ENCODE results near the gene PLPPR4. TPM values are rescaled to one million over a fixed set of nuclear protein-coding genes. Genes with fewer than 3 reads are reported as not detected.
"Not testable (repeated sequence)": the region's sequence is repeated elsewhere in the genome, so short reads cannot be mapped to it uniquely, and the experiment has no call there.

The PLPPR4 gene
- total RNA-seq, 2 donors from 2014 or later, result 0.37 to 0.51 TPM

- no peaks in the 10 kb centered on the region for H3K36me3 ChIP-seq
- H3K4me3 ChIP-seq, result no peak overlapping the region
- peaks cover 0 to 9% of the 10 kb centered on the region in 2 donors for H3K9me3 ChIP-seq
- TF ChIP-seq CTCF (IDR thresholded peaks at IDR 0.05), result no peak
- DNase-seq (ENCODE audit: low spot score), result no peak
- H3K27ac ChIP-seq, result no peak overlapping the region
- H3K27me3 ChIP-seq, result no peaks in the 10 kb centered on the region
- H3K4me1 ChIP-seq, result no peaks in the 10 kb centered on the region
Observed at GRCh38 chr1:99250728-99251127, 13.6 kb upstream of the PLPPR4 start.

GRCh38 chr1:99251308-99251707 is 13.0 kb upstream of the PLPPR4 start:
- Histone ChIP-seq H3K27ac (no peak overlapping the region), H3K4me3 (no peak overlapping the region), H3K9me3 (peaks cover 0 to 3% of the 10 kb centered on the region in 2 donors), H3K4me1 (no peaks in the 10 kb centered on the region), H3K36me3 (no peaks in the 10 kb centered on the region), H3K27me3 (no peaks in the 10 kb centered on the region)
- no peak for DNase-seq (ENCODE audit: low spot score)
- TF ChIP-seq CTCF (IDR thresholded peaks at IDR 0.05), result no peak

DNA sequence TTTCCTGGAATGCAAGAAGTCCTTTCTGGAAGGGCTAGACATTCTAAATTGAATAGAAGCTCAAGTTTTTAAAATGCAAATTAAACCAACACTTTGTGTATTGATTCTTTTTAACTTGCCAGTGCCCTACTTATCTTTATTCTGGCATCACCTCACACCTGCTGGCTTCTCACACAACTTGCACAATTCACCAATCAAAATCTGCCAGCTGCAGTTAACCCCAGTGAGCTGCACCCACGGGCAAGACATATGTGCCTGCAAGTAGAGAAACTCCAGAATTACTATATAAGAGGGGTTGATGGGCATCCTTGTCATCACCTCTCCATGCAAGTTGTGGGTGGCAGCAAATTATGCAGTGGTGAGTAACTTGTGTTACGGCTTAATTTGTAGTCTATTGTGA is 11.7 kb upstream of the PLPPR4 start:
- H3K27ac ChIP-seq, result no peak overlapping the region
- no peak overlapping the region for H3K4me3 ChIP-seq
- H3K36me3 ChIP-seq, result no peaks in the 10 kb centered on the region
- no peaks in the 10 kb centered on the region for H3K27me3 ChIP-seq
- H3K4me1 ChIP-seq, result no peaks in the 10 kb centered on the region
- H3K9me3 ChIP-seq, result no peaks in the 10 kb centered on the region
- DNase-seq (ENCODE audit: low spot score), result no peak
- no peak for TF ChIP-seq CTCF (IDR thresholded peaks at IDR 0.05)

GRCh38 chr1:99260402-99260801 is 3.9 kb upstream of the PLPPR4 start:
- not testable (repeated sequence) for DNase-seq (ENCODE audit: low spot score); H3K36me3 ChIP-seq; H3K27me3 ChIP-seq; H3K27ac ChIP-seq; H3K9me3 ChIP-seq; H3K4me3 ChIP-seq; H3K4me1 ChIP-seq

DNA sequence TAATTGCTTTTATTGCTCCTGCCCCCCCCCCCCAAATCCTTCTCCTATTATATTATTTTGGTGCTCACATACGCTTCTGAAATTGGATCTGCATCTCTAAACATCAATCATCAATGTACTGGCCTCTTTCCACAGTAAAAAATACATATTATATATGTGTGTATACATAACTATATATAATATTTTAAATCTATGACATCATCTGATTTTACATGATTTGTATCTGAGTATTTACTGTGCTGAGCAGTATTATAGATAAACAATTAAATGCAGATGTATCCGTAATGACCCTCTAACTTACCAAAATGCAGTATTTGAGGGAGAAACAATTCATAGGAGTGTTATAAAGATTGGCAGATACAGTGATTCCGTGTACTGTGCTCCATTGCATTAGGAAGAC is 832 bp downstream of the PLPPR4 start:
- no peak for DNase-seq (ENCODE audit: low spot score)
- Histone ChIP-seq H3K36me3 (no peaks in the 10 kb centered on the region), H3K27me3 (no peaks in the 10 kb centered on the region), H3K9me3 (no peaks in the 10 kb centered on the region), H3K27ac (no peak overlapping the region), H3K4me3 (peak overlapping the region; percentile 35 to 55), H3K4me1 (peaks cover 0 to 9% of the 10 kb centered on the region in 2 donors)
- TF ChIP-seq CTCF (IDR thresholded peaks at IDR 0.05), result no peak

- Histone ChIP-seq H3K27me3 (no peaks in the 10 kb centered on the region), H3K36me3 (no peaks in the 10 kb centered on the region), H3K4me1 (peaks cover 0 to 9% of the 10 kb centered on the region in 2 donors), H3K9me3 (no peaks in the 10 kb centered on the region), H3K27ac (no peak overlapping the region), H3K4me3 (no peak overlapping the region)
- TF ChIP-seq CTCF (IDR thresholded peaks at IDR 0.05), result no peak
- no peak for DNase-seq (ENCODE audit: low spot score)
Observed at GRCh38 chr1:99266726-99267125, 2.4 kb downstream of the PLPPR4 start.

Measured in right atrium auricular region (tissue), 2 donors.